ENCODE measurements around the gene TTC36. TPM values are rescaled to one million over a fixed set of nuclear protein-coding genes. Genes with fewer than 3 reads are reported as not detected.
A peak's percentile ranks its signal among the peaks of the same experiment; 100 is the strongest.
"Not testable (repeated sequence)": the region's sequence is repeated elsewhere in the genome, so short reads cannot be mapped to it uniquely, and the experiment has no call there.

The TTC36 gene
- total RNA-seq, 1 donor from 2014 or later, result 1.1 TPM

GRCh38 chr11:118565051-118565450 is 37.8 kb downstream of the TTC36 start:
- no peak for TF ChIP-seq CTCF (IDR thresholded peaks at IDR 0.05; ENCODE audit: unreplicated experiment)
- peak overlapping the region; percentile 69 for H3K27ac Mint-ChIP-seq
- no peak for DNase-seq (ENCODE audit: low spot score in 2 of 2, unreplicated experiment in 2 of 2)
- peak overlapping the region; percentile 61 for H3K4me3 Mint-ChIP-seq
- peaks cover 15% of the 10 kb centered on the region for H3K4me1 Mint-ChIP-seq
- H3K36me3 Mint-ChIP-seq, result peaks cover 1% of the 10 kb centered on the region
- no peaks in the 10 kb centered on the region for H3K9me3 Mint-ChIP-seq
- no peaks in the 10 kb centered on the region for H3K27me3 Mint-ChIP-seq (ENCODE audit: low read depth)

GRCh38 chr11:118569670-118570069 is 42.4 kb downstream of the TTC36 start:
- no peaks in the 10 kb centered on the region for H3K9me3 Mint-ChIP-seq
- TF ChIP-seq CTCF (IDR thresholded peaks at IDR 0.05; ENCODE audit: unreplicated experiment), result no peak
- H3K27me3 Mint-ChIP-seq (ENCODE audit: low read depth), result no peaks in the 10 kb centered on the region
- H3K27ac Mint-ChIP-seq, result no peak overlapping the region
- no peaks in the 10 kb centered on the region for H3K36me3 Mint-ChIP-seq
- DNase-seq (ENCODE audit: low spot score in 2 of 2, unreplicated experiment in 2 of 2), result no peak
- H3K4me1 Mint-ChIP-seq, result peaks cover 29% of the 10 kb centered on the region
- H3K4me3 Mint-ChIP-seq, result no peak overlapping the region

GRCh38 chr11:118570787-118571186 is 43.5 kb downstream of the TTC36 start:
- Mint-ChIP-seq H3K36me3 (no peaks in the 10 kb centered on the region), H3K27me3 (ENCODE audit: low read depth) (no peaks in the 10 kb centered on the region), H3K27ac (peak overlapping the region; percentile 92), H3K4me3 (no peak overlapping the region), H3K9me3 (no peaks in the 10 kb centered on the region), H3K4me1 (peaks cover 32% of the 10 kb centered on the region)
- TF ChIP-seq CTCF (IDR thresholded peaks at IDR 0.05; ENCODE audit: unreplicated experiment), result no peak
- no peak for DNase-seq (ENCODE audit: low spot score in 2 of 2, unreplicated experiment in 2 of 2)

GRCh38 chr11:118571701-118572060 is 44.4 kb downstream of the TTC36 start:
- DNase-seq (ENCODE audit: low spot score in 2 of 2, unreplicated experiment in 2 of 2); H3K9me3 Mint-ChIP-seq; H3K36me3 Mint-ChIP-seq; H3K27me3 Mint-ChIP-seq (ENCODE audit: low read depth): not testable (repeated sequence)
- H3K27ac Mint-ChIP-seq, result peak overlapping the region; percentile 92
- H3K4me1 Mint-ChIP-seq, result peaks cover 33% of the 10 kb centered on the region
- peak overlapping the region; percentile 83 for H3K4me3 Mint-ChIP-seq

- TF ChIP-seq CTCF (IDR thresholded peaks at IDR 0.05; ENCODE audit: unreplicated experiment), result no peak
- Mint-ChIP-seq H3K36me3 (no peaks in the 10 kb centered on the region), H3K4me3 (peak within 1 kb of the TSS; percentile 83), H3K27me3 (ENCODE audit: low read depth) (no peaks in the 10 kb centered on the region), H3K9me3 (no peaks in the 10 kb centered on the region), H3K4me1 (peaks cover 34% of the 10 kb centered on the region), H3K27ac (peak within 1 kb of the TSS; percentile 92)
- DNase-seq (ENCODE audit: low spot score in 2 of 2, unreplicated experiment in 2 of 2), result peak; percentile 46 to 62
These were observed 45.0 kb downstream of the TTC36 start, which contains the start of gene ARCN1 for GRCh38 chr11:118572061-118572980. TSS of gene ARCN1 (plus strand) at chr11:118572409. CDS start at chr11:118572548, 139 bp downstream.

GRCh38 chr11:118572981-118573550 is 45.8 kb downstream of the TTC36 start:
- Mint-ChIP-seq H3K36me3 (no peaks in the 10 kb centered on the region), H3K27me3 (ENCODE audit: low read depth) (no peaks in the 10 kb centered on the region), H3K27ac (peak overlapping the region; percentile 92), H3K4me3 (peak overlapping the region; percentile 83), H3K4me1 (peaks cover 37% of the 10 kb centered on the region), H3K9me3 (no peaks in the 10 kb centered on the region)
- TF ChIP-seq CTCF (IDR thresholded peaks at IDR 0.05; ENCODE audit: unreplicated experiment), result no peak
- no peak for DNase-seq (ENCODE audit: low spot score in 2 of 2, unreplicated experiment in 2 of 2)

All from mesothelial cell of epicardium (in vitro differentiated cells).